GM19193 (cell line): ENCODE data around the gene MACROD2.

Source experiments
- POLR2A ChIP-seq: IDR thresholded peaks from 4 replicates; pipeline ENCODE4 v1.6.1; 2011; ENCODE audit not compliant: insufficient read depth, insufficient read length; ENCODE audit errors: extremely low read depth

Gene MACROD2

DNA sequence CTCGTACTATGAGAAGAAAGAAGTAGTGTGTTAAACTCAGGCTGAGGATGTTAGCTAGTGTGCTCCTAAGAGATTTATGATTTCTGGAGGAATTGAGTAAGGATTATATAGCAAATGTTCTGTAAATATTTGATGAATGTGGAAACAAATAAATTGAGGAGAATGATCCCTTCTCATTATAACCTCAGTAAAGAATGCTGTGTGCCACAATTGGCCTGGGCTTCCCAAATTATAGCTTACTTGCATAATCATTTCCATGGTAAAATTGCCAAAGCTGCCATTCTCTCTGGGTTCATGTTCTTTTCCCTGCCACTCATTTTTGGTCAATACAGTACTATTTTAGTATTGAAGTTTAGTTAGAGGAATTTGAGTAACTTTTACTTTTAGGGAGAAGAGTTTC lies 213.6 kb downstream of the MACROD2 start:
- no peak for TF ChIP-seq POLR2A

DNA sequence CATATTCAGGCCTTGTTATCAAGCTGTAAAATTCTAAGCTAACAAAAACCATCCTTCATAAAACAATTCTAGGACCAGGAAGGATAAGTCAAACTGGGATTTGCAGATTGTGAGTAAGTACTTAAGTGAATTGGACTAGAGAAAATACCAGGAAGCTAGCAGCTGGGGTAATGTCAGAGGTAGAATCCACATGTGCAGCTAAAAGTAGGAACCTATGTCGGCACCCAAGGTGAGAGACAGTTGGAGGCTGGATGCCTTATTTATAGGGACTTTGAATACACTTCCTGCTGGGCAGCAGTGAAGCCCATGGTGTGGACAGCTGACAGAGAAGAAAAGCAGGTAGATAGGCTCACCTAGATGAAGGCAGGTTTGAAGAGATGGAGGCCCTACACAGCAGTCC lies 214.8 kb downstream of the MACROD2 start:
- no peak for TF ChIP-seq POLR2A

DNA sequence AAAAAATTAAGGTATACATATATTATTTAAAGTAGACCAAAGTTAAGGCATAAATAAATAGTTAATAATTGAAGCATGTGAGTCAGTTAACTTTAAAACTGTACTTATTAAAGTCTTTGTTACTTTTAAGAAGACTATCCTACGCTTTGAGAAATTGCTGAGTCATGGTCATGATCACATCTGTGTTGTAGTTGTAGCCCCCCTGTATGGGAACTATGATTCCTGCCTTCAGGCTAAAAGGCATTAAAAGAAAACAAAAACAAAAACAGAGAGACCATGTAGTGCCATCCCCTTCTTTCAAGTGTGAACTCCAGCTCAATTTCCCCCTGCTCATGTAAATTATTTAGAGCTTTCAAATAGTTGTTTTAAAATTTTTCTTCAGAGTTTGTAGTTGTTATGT lies 218.7 kb downstream of the MACROD2 start:
- TF ChIP-seq POLR2A: no peak

DNA sequence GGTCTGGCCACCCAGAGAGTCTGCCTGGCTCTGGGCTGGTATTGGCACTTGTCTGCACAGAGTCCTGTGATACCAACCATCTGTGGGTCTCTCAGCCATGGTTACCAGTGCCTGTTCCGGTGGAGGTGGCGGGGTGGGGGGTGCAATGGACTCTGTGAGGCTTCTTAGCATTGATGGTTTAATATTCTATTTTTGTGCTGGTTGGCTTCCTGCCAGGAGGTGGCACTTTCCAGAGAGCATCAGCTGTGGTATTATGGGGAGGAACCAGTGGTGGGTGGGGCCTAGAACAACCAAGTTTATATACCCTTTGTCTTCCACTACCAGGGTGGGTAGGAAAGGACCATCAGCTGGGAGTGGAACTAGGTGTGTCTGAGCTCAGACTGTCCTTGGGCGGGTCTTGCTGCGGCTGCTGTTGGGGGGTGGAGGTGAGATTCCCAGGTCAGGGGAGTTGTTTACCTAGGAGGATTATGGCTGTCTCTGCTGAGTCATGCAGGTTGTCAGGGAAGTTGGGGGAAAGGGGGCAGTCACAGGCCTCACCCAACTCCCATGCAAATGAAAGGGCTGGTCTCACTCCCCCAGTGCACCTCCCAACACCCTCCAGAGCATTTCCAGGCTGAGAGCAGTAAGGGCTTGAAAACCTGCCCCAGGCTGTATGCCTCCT lies 224.6 kb downstream of the MACROD2 start:
- TF ChIP-seq POLR2A: no peak

DNA sequence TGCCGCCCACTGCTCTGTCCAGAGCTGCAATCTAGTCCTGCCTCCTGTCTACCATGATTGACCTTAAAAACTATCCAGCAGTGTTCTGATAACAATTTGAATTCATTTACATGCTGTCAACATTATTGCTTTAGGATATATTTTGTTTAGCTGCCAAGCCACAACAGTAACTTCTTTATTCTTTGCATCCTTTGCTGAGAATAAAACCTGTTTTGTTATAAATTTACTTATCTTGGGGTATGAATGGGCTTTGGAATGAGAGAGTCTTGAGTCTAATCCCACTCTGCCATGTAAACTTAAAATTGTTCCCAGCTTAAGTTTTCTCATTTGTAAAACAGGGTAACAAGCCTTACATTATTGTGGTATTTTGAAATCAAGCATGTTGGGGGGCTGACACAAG lies 225.7 kb downstream of the MACROD2 start:
- no peak for TF ChIP-seq POLR2A

DNA sequence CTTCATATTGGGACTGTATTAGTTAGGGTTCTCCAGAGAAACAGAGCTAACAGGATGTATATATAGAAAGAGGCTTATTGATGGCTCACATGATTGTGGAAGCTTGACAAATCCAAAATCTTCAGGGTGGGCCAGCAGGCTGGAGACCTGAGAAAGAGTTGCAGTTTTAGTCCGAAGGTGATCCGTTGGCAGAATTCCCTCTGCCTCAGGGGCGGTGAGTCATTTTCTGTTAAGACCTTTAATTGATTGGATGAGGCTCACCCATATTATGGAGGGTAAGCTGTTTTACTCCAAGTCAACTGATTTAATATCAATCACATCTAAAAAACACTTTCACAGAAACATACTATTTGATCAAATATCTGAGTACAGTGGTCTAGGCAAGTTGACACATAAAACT lies 228.5 kb downstream of the MACROD2 start:
- no peak for TF ChIP-seq POLR2A

DNA sequence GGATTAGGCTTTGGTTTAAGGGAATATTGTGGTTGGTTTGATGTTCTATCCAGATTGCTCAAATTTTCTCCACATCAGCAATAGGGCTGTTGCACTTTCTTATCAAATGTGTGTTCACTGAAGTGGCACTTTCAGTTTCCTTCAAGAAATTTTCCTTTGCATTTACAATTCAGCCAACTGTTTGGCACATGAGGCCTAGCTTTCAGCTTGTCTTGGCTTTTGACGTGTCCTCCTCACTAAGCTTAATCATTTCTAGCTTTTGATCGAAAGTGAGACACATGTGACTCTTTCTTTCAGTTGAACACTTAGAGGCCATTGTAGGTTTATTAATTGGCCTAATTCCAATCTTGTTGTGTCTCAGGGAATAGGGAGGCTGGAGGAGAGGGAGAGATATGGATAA lies 237.3 kb downstream of the MACROD2 start:
- TF ChIP-seq POLR2A: no peak

DNA sequence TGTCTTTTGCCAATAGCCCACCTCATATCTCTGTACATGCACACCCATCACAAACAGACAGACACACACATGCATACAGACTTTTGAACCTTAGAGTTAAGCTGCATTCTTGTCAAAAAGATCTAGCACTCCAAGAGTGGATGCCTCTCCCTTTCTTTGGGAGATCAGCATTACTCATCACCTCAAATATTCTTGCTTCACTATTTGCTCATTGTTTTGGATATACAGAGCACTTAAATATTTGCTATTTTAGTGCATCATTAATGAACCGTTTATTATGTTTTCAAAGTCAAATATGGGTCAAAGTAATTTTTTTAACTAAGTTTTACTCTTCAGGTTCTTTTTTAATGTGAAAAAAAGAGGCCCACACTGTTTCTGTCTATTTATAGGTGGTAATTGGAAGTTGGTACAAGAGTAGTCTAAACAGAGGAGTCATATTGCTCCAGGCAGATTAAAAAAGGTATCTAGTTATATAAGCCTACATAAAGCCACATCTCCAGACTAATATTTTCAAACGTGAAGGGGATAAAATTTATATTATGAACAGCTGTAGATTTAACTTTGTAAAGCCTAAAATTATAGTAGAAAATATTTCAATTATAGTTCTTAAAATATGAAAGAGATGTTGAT lies 239.5 kb downstream of the MACROD2 start:
- no peak for TF ChIP-seq POLR2A

DNA sequence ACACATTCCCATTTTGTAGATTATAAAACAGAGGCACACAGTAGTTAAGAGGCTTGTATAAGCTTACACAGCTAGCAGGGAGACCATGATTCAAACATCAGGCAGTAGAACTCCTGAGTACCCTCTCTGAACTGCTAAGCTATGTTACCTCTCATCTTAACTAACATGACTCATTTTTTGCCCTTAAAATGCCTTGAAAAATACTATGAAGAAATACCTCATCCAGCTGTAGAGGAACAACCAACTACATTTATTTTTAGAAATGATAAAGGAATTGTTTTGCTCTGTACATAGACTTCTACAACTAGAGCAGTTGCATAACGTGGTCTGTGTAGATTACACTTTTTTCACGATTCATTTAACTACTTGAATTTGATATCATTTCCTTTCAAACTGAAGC lies 240.0 kb downstream of the MACROD2 start:
- no peak for TF ChIP-seq POLR2A

DNA sequence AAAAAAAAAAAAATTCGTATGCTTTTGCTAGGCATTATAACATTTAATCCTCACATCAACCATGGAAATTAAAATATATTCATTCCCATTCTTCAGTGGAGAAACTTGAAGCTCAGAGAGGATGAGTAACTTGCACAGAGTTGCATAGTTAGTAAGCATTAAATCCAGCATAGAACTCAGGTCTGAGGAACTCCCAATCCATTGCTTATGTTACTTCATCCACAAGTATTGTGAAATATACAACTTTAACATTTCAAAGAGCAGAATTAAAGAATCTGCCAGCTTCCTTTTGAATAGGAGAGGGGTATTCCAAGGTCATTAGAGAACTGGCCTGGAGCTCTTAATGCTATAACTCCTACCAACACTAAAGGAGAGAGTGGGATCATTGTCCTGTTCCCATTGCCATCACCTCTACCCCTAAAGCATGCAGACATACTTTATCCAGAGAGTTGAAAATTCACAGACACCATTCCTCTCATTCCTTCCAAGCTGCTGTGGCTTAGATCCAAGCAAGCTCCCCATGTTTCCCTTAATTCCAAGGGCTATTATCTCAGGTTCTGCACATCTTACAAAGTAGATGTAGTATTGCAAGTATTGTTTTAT lies 250.2 kb downstream of the MACROD2 start:
- no peak for TF ChIP-seq POLR2A

DNA sequence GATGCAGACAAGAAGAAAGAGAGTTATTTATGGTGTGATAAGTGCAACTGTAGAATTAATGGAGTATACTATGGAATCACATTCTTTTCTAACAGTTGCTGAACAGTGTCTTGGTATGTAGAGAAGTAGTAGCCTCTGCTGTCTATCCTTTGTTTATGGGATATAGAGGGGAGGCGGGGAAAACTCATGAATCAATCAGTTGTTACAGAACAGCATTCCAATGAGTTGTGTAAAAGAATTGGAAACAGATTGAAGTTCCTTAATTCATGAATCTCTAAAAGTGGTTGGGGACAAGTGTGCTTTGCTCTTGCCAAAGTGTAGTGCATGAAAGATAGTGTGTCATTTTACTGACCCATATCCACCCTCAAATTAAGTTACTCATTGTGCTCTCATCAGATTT lies 264.4 kb downstream of the MACROD2 start:
- TF ChIP-seq POLR2A: no peak

DNA sequence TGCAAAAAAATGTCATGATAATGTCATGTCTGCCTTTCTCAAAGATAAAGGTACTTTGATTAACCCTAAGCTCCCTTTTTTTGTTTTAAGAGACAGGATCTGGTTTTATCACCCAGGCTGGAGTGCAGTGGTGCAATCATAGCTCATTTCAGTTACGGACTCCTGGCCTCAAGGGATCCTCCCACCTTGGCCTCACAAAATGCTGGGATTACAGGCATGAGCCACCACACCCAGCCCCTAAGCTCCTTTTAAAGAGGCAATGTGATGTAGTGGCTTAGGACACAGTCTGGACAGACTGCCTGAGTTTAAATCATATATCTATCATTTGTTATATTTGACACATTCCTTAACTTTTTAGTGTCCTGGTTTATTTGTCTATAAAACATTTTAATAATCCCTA lies 265.1 kb downstream of the MACROD2 start:
- no peak for TF ChIP-seq POLR2A

DNA sequence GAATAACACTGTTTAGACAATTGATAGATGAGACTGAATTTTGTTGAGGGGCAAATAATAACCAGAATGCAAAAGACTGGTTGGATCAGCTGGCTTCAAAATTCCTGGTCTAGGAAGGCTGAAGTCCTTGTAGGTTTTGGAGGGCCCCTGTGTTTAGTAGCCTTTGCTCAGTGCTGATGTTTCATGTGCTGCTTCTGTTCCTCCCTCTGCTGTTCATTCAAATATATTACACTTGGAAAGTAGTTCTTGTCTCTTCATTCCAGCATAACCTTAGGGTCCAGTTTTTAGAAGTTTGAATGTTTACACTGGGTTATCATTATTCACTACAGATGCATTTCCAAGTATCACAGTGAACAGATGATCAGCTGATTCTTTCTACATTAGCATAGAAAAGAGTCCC lies 269.6 kb downstream of the MACROD2 start:
- no peak for TF ChIP-seq POLR2A

DNA sequence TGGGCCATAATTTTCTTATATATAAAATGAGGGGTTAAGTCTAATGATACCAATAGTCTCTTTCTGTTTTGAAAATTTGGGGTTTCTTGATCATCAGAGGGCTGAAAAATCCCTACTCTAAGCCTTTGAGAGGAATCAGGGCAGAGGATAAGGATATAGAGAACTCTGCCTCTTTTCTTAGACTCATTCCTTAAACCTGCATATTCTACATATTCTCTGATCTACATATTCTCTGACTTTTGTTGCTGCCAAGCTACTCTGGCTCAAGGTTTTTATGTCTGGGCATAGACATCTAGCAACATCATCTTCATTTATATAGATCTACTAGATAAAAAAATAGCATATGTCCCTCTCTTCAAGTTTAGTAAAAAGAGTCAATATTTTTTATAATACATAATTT lies 270.9 kb downstream of the MACROD2 start:
- TF ChIP-seq POLR2A: no peak

DNA sequence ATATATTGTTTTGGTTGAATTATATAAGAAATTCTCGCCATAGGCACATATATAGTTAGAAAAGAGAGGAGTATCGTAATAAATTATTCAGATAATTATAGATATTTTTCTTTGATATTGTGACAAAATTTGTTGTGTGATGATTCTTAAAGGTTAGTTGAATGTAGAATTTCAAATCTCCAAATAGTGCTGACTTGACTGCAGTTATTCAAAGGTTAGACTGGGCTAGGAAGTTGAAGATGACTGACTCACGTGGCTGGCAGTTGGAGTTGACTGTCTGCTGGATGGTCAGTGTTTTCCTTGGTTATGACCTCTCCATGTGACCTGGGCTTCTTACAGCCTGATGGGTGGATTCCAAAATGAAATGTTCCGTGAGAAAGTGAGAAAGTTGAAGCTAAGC lies 286.8 kb downstream of the MACROD2 start:
- no peak for TF ChIP-seq POLR2A

DNA sequence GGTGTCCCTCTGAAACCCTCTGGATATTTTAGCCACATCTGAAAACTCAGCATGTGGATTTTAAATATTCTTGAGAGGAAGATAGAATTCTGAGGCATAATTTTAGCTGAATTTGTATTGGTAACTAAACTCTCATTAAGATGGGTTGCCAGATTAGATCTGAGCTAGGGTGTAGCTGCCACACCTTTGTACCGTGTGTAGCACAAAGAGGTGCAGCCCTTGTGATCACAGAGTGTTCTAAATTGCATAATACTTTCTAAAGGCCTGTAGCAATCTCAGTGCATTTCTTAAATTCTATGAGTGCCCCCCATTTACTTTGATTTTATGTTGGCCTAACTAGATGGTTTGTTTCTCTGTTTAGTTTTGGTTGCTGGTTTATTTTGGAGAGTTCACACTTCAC lies 289.1 kb downstream of the MACROD2 start:
- no peak for TF ChIP-seq POLR2A
